Esophagus squamous epithelium (tissue), 5 donors: ENCODE data around the gene ARMCX2. TPM values are rescaled to one million over a fixed set of nuclear protein-coding genes. Genes with fewer than 3 reads are reported as not detected.
"Not testable (repeated sequence)": the region's sequence is repeated elsewhere in the genome, so short reads cannot be mapped to it uniquely, and the experiment has no call there.

Experiments
- DNase-seq: peaks from one replicate; lab custom pipeline; 2025; lab: John Stamatoyannopoulos, UW
- H3K27ac ChIP-seq, 4 donors: fragments of 200-600 bp; sonication (generic); one replicate each; pipeline ENCODE4 v1.5.1; 2016 to 2019; ENCODE audit warnings: mild to moderate bottlenecking in 1 of 4
- H3K27me3 ChIP-seq, 4 donors: fragments of 200-600 bp; sonication (generic); 1 replicate in 3 of 4; 2 replicates in 1 of 4; pipeline versions ENCODE4 v1.5.1 to v1.6.0; 2017 to 2021; ENCODE audit warnings: antibody characterized with exemption in 1 of 4
- H3K36me3 ChIP-seq, 3 donors: fragments of 200-600 bp; sonication (generic); one replicate each; pipeline ENCODE4 v1.5.1; 2016 to 2019
- H3K4me1 ChIP-seq, 3 donors: fragments of 200-600 bp; sonication (generic); one replicate each; pipeline ENCODE4 v1.5.1; 2017 to 2019
- H3K4me3 ChIP-seq, 4 donors: fragments of 200-600 bp; sonication (generic); 1 replicate in 3 of 4; 2 replicates in 1 of 4; pipeline ENCODE4 v1.5.1; 2016 to 2019; ENCODE audit warnings: mild to moderate bottlenecking in 2 of 4, moderate library complexity in 1 of 4
- H3K9me3 ChIP-seq, 3 donors: fragments of 200-600 bp; sonication (generic); one replicate each; pipeline ENCODE4 v1.5.1; 2016 to 2019
- POLR2A ChIP-seq, 4 donors: fragments of 450-650 bp; IDR thresholded peaks; one replicate each; pipeline ENCODE4 v1.6.1; 2017; ENCODE audit warnings: antibody characterized with exemption in 4 of 4, mild to moderate bottlenecking in 4 of 4, moderate library complexity in 3 of 4
- WGBS, 2 donors: methylation state at CpG; one replicate each; pipeline ENCODE4 v1.1.5; 2018; 5-methylcytosine and 5-hydroxymethylcytosine counted together
- intact Hi-C: fragments of 100-400 bp; cut with DNase I; formaldehyde crosslinking; loops from one replicate; pipeline ENCODE4 v1.15.0; 2022
- total RNA-seq, 4 donors: library from RNA; depleted of rRNA; stranded (reverse); fragments of >200 nt; gene quantifications; one replicate each; pipeline ENCODE4 v1.1.0, GENCODE V29; 2016
- TF ChIP-seq, protein P1 (sequence below), 6 experiments: fragments of 450-650 bp in 4 of 6; fragments of 200-600 bp in 2 of 6; sonication (generic) in 2 of 6; IDR thresholded peaks; one replicate each; pipeline ENCODE4 v1.5.1; 2016 to 2019; ENCODE audit warnings: antibody characterized with exemption in 6 of 6, mild to moderate bottlenecking in 4 of 6, moderate library complexity in 4 of 6
- donor health status: DM: yes; HTN: yes; CAD: no.

The ARMCX2 gene
- total RNA-seq, 4 donors from 2014 or later, result 1.9 to 15.4 (median 8.1) TPM

DNA sequence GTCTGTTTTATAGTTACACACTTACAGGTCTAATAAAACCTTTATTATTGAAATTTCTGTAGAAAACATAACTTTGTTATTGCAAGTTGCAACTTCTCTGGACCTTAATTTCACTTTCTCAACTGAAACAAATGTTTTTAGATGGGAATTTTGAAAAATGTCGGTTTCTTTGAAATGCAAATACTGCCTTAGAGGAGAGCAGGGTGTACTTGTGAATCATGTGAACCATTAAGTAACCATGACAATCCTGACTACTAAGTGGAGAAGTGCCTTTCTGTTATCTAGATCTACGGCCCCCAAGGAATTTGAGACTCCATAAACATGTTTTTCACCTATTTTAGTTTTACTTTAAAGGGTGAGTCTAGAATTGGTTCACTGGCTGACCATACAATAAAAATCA is 8.5 kb upstream of the ARMCX2 start:
- H3K27ac ChIP-seq, result no peak overlapping the region
- no peaks in the 10 kb centered on the region for H3K9me3 ChIP-seq
- intact Hi-C loops, result no loop called here
- no peaks in the 10 kb centered on the region for H3K36me3 ChIP-seq
- 50 to 53% methylated on average over 2 of the region's 2 CpGs for WGBS, 2 donors
- no peaks in the 10 kb centered on the region for H3K27me3 ChIP-seq
- H3K4me1 ChIP-seq, result no peaks in the 10 kb centered on the region
- no peak overlapping the region for H3K4me3 ChIP-seq
- no peak for DNase-seq
- TF ChIP-seq, protein P1, sequence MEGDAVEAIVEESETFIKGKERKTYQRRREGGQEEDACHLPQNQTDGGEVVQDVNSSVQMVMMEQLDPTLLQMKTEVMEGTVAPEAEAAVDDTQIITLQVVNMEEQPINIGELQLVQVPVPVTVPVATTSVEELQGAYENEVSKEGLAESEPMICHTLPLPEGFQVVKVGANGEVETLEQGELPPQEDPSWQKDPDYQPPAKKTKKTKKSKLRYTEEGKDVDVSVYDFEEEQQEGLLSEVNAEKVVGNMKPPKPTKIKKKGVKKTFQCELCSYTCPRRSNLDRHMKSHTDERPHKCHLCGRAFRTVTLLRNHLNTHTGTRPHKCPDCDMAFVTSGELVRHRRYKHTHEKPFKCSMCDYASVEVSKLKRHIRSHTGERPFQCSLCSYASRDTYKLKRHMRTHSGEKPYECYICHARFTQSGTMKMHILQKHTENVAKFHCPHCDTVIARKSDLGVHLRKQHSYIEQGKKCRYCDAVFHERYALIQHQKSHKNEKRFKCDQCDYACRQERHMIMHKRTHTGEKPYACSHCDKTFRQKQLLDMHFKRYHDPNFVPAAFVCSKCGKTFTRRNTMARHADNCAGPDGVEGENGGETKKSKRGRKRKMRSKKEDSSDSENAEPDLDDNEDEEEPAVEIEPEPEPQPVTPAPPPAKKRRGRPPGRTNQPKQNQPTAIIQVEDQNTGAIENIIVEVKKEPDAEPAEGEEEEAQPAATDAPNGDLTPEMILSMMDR (IDR thresholded peaks at IDR 0.05), result no peak
- no peak for TF ChIP-seq POLR2A (IDR thresholded peaks at IDR 0.05)

DNA sequence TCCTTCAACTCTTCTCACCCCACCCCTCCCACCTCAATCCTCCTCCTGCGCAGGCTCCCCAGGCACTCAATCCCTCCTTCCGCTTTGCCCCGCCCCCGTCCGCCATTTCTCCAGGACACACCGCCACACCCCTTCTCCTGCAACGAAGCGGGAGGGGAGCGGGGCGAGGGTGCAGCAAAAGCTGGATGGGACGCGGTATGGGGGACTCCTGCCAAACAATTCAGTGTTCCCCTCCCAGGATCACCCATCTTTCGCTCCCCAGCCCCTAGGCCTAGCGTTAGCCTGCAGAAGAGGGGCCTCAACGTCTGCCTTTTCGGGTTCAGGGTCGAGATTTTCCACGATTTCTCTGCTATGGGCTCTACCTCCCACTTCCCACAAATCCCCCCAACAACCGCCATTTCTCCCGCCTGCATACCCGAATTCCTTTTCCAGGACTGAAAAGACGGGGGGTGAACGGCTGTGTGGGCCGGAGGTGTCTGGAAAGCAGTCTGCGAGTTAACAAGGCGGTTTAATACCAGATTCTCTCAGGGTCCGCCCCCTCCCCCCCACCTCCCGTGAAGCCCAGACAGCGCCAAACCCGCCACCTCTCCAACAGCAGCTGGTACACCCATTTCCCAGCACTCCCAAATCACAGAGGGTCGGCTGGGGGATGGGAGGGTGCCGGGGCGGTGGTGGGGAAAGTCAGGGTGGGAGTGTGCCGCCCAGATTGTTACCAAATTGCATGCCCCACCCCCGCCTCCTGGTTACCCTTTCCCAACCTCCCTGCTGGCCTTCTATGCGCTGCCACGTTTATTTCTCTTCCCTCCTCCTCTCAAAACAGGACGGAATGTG is 774 bp downstream of the ARMCX2 start:
- Histone ChIP-seq H3K27ac (peak overlapping the region in 3 of 4 donors; percentile 68 to 82 (median 78)), H3K4me1 (peaks cover 0 to 13% (median 0%) of the 10 kb centered on the region in 3 donors), H3K36me3 (peaks cover 0 to 16% (median 0%) of the 10 kb centered on the region in 3 donors), H3K9me3 (no peaks in the 10 kb centered on the region), H3K4me3 (peak overlapping the region; percentile 40 to 72 (median 58)), H3K27me3 (no peaks in the 10 kb centered on the region)
- 0 to 36% methylated on average over 1 to 33 of the region's 38 CpGs for WGBS, 2 donors
- intact Hi-C loops, result no loop called here
- peak; percentile 1 for DNase-seq
- TF ChIP-seq, protein P1 (IDR thresholded peaks at IDR 0.05), result no peak
- peak in 1 of 4 donors; percentile 53 for TF ChIP-seq POLR2A (IDR thresholded peaks at IDR 0.05)

DNA sequence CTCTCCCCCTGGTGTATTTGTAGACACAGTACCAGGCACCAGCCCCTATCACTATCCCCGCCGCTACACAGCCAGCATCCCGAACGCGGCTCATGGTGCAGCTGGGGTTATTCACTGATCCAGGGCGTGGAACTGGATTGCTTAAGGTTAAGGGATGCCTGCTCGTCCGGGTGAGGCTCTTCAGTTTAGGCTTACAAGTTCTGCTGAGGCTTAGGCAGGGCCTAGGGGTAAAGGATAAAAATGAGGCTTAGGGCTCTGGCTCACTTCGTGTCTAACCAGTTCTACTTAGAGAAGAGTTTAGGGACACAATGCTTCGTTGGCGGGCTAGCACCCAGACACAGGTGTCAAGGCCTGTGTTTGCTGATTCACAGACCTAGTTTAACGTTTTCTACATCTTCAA is 2.2 kb downstream of the ARMCX2 start:
- Histone ChIP-seq H3K9me3 (no peaks in the 10 kb centered on the region), H3K4me1 (peaks cover 0 to 13% (median 0%) of the 10 kb centered on the region in 3 donors), H3K4me3 (no peak overlapping the region), H3K27ac (no peak overlapping the region), H3K36me3 (peaks cover 0 to 16% (median 0%) of the 10 kb centered on the region in 3 donors), H3K27me3 (no peaks in the 10 kb centered on the region)
- WGBS, 2 donors, result 77 to 81% methylated on average over 6 of the region's 12 CpGs
- DNase-seq, result no peak
- TF ChIP-seq POLR2A (IDR thresholded peaks at IDR 0.05), result no peak
- TF ChIP-seq, protein P1 (IDR thresholded peaks at IDR 0.05), result no peak
- intact Hi-C loops, result no loop called here

DNA sequence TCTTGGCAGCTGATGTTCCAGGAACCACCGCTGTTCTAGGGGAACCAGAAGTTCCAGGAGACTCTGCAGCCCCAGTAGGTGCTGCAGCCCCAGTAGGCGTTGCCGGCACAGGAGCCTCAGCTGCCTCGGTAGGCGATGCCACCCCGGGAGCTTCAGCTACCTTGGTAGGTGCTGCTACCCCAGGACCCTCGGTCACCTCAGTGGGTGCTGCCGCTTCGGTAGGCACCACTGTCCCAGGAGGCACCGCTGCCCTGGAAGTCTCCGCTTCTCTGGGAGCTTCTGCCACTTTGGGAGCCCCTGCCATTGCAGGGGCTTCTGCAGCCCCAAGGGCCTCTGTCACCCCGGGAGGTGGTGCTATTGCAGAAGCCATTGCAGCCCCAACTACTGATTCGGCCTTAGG is 2.8 kb downstream of the ARMCX2 start:
- TF ChIP-seq POLR2A (IDR thresholded peaks at IDR 0.05), result no peak
- TF ChIP-seq, protein P1 (IDR thresholded peaks at IDR 0.05), result no peak
- H3K27me3 ChIP-seq, result no peaks in the 10 kb centered on the region
- H3K36me3 ChIP-seq, result peaks cover 0 to 16% (median 0%) of the 10 kb centered on the region in 3 donors
- peaks cover 0 to 13% (median 0%) of the 10 kb centered on the region in 3 donors for H3K4me1 ChIP-seq
- H3K27ac ChIP-seq, result no peak overlapping the region
- H3K4me3 ChIP-seq, result no peak overlapping the region
- no CpG with 5 or more reads among the region's 13 CpGs for WGBS, 2 donors
- no peaks in the 10 kb centered on the region for H3K9me3 ChIP-seq
- intact Hi-C loops, result no loop called here
- no peak for DNase-seq

DNA sequence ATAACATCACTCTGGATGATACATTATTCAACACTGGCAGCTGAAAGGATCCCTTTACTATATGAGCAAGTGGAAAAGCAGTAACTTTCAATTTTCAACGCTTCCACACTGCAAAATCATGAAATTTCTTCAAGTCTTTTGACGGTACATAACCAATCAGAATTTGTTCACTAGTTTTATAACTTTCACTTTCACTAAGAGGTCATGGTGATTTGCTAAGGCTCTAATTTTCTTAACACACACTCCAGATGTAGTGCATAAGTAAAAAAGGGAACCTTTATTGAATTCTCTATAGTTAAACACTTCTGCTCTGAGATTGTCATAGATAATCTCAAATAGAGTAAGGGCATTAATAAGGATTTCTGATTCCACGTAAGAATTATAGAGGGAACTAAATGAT is 4.1 kb downstream of the ARMCX2 start:
- Histone ChIP-seq H3K4me1 (peaks cover 0 to 13% (median 0%) of the 10 kb centered on the region in 3 donors), H3K27ac (no peak overlapping the region), H3K36me3 (peaks cover 0 to 16% (median 0%) of the 10 kb centered on the region in 3 donors), H3K27me3 (no peaks in the 10 kb centered on the region), H3K9me3 (no peaks in the 10 kb centered on the region), H3K4me3 (no peak overlapping the region)
- TF ChIP-seq, protein P1 (IDR thresholded peaks at IDR 0.05), result no peak
- no peak for TF ChIP-seq POLR2A (IDR thresholded peaks at IDR 0.05)
- WGBS, 2 donors, result 66 to 69% methylated on average over 3 of the region's 3 CpGs
- no peak for DNase-seq
- intact Hi-C loops, result no loop called here

DNA sequence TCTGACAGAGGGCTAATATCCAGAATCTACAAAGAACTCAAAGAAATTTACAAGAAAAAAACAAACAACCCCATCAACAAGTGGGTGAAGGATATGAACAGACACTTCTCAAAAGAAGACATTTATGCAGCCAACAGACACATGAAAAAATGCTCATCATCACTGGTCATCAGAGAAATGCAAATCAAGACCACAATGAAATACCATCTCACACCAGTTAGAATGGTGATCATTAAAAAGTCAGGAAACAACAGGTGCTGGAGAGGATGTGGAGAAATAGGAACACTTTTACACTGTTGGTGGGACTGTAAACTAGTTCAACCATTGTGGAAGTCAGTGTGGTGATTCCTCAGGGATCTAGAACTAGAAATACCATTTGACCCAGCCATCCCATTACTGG is 11.9 kb downstream of the ARMCX2 start:
- H3K36me3 ChIP-seq, H3K4me1 ChIP-seq, H3K27ac ChIP-seq, H3K9me3 ChIP-seq, H3K4me3 ChIP-seq, intact Hi-C loops, H3K27me3 ChIP-seq, DNase-seq: not testable (repeated sequence)
